BE2C (cell line): Measurements from ENCODE around the gene DAG1.

Experiments used
- DNase-seq: peaks from one replicate; pipeline ENCODE4 v3.0.0-alpha.2; 2020
- H3K27me3 ChIP-seq: fragments of 250-450 bp; sonication (Bioruptor Pico); 2 replicates; pipeline ENCODE4 v1.5.1; 2020; ENCODE audit warnings: mild to moderate bottlenecking
- H3K36me3 ChIP-seq: fragments of 250-450 bp; sonication (Bioruptor Pico); 2 replicates; pipeline ENCODE4 v1.5.1; 2020; ENCODE audit warnings: mild to moderate bottlenecking
- H3K4me1 ChIP-seq: fragments of 250-450 bp; sonication (Bioruptor Pico); 2 replicates; pipeline ENCODE4 v1.5.1; 2020
- H3K4me3 ChIP-seq: 2 replicates; pipeline ENCODE4 v1.5.1; 2011; ENCODE audit warnings: low read depth, low read length
- H3K9me3 ChIP-seq: fragments of 250-450 bp; sonication (Bioruptor Pico); 2 replicates; pipeline ENCODE4 v1.5.1; 2020
- TF ChIP-seq, protein P1 (sequence below): IDR thresholded peaks from 2 replicates; pipeline ENCODE4 v1.5.1; 2012; ENCODE audit warnings: mild to moderate bottlenecking, low read depth, low read length

DAG1 gene

GRCh38 chr3:49428752-49429080 lies 41.4 kb upstream of the DAG1 start:
- DNase-seq: no peak
- peak overlapping the region; percentile 63 for H3K4me3 ChIP-seq
- TF ChIP-seq, protein P1, sequence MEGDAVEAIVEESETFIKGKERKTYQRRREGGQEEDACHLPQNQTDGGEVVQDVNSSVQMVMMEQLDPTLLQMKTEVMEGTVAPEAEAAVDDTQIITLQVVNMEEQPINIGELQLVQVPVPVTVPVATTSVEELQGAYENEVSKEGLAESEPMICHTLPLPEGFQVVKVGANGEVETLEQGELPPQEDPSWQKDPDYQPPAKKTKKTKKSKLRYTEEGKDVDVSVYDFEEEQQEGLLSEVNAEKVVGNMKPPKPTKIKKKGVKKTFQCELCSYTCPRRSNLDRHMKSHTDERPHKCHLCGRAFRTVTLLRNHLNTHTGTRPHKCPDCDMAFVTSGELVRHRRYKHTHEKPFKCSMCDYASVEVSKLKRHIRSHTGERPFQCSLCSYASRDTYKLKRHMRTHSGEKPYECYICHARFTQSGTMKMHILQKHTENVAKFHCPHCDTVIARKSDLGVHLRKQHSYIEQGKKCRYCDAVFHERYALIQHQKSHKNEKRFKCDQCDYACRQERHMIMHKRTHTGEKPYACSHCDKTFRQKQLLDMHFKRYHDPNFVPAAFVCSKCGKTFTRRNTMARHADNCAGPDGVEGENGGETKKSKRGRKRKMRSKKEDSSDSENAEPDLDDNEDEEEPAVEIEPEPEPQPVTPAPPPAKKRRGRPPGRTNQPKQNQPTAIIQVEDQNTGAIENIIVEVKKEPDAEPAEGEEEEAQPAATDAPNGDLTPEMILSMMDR: no peak

GRCh38 chr3:49434731-49435130 lies 35.3 kb upstream of the DAG1 start:
- Histone ChIP-seq H3K9me3 (no peaks in the 10 kb centered on the region), H3K4me1 (no peaks in the 10 kb centered on the region), H3K4me3 (no peak overlapping the region), H3K36me3 (no peaks in the 10 kb centered on the region), H3K27me3 (no peaks in the 10 kb centered on the region)
- DNase-seq: no peak
- TF ChIP-seq, protein P1: no peak

More at GRCh38 chr3:49428752-49429080, 41.4 kb upstream of the DAG1 start:
- no peaks in the 10 kb centered on the region for H3K27me3 ChIP-seq
- no peaks in the 10 kb centered on the region for H3K36me3 ChIP-seq
- H3K4me1 ChIP-seq: no peaks in the 10 kb centered on the region
- H3K9me3 ChIP-seq: no peaks in the 10 kb centered on the region

DNA sequence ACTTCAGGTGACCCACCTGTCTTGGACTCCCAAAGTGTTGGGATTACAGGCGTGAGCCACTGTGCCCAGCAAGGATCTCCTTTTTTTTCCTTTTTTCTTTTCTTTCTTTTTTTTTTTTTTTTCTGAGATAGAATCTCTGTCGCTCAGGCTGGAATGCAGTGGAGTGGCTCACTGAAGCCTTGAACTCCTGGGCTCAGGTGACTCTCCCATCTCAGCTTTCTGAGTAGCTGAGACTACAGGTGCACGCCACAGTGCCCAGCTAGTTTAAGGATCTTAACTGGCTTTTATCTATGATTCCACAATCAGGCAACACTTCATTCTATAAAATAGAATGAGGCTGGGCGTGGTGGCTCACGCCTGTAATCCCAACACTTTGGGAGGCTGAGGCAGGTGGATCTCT lies 24.7 kb upstream of the DAG1 start:
- Histone ChIP-seq H3K36me3 (no peaks in the 10 kb centered on the region), H3K27me3 (no peaks in the 10 kb centered on the region), H3K4me1 (no peaks in the 10 kb centered on the region), H3K9me3 (no peaks in the 10 kb centered on the region), H3K4me3 (no peak overlapping the region)
- TF ChIP-seq, protein P1: no peak
- DNase-seq: no peak

DNA sequence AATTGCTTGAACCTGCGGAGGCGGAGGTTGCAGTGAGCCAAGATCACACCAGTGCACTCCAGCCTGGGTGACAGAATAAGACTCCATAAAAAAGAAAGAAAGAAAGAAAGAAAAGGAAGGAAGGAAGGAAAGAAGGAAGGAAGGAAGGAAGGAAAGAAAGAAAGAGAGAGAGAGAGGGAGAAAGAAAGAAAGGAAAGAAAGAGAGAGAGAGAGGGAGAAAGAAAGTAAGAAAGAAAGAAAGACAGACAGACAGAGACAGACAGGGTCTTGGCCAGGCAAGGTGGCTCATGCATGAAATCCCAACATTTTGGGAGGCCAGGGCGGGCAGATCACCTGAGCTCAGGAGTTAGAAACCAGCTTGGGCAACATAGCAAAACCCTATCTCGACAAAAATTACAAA lies 16.4 kb upstream of the DAG1 start:
- no peak for DNase-seq
- Histone ChIP-seq H3K9me3 (no peaks in the 10 kb centered on the region), H3K4me1 (peaks cover 5% of the 10 kb centered on the region; the same call in 1 of the 2 replicates), H3K27me3 (no peaks in the 10 kb centered on the region), H3K36me3 (no peaks in the 10 kb centered on the region), H3K4me3 (no peak overlapping the region)
- TF ChIP-seq, protein P1: no peak

DNA sequence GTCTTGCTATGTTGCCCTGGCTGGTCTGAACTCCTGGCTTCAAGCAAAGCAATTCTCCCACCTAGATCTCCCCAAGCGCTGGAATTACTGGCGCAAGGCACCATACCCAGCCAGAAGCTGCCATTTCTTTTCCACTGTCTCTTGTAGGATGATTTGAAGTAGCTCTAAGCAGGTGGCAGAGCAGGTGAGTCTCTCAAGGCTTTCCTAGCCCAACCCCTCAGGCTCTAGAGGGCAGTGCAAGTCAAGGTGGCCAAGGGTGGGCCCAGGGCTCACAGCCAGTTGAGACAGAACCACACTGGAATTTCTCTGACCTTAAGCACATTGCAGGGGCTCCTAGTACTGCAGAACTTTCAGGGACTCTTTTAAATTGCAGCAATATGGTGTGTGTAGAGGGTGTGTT lies 15.6 kb upstream of the DAG1 start:
- Histone ChIP-seq H3K27me3 (no peaks in the 10 kb centered on the region), H3K9me3 (no peaks in the 10 kb centered on the region), H3K36me3 (no peaks in the 10 kb centered on the region), H3K4me3 (no peak overlapping the region), H3K4me1 (peaks cover 5% of the 10 kb centered on the region; the same call in 1 of the 2 replicates)
- DNase-seq: peak; percentile 31
- TF ChIP-seq, protein P1: peak; percentile 41

DNA sequence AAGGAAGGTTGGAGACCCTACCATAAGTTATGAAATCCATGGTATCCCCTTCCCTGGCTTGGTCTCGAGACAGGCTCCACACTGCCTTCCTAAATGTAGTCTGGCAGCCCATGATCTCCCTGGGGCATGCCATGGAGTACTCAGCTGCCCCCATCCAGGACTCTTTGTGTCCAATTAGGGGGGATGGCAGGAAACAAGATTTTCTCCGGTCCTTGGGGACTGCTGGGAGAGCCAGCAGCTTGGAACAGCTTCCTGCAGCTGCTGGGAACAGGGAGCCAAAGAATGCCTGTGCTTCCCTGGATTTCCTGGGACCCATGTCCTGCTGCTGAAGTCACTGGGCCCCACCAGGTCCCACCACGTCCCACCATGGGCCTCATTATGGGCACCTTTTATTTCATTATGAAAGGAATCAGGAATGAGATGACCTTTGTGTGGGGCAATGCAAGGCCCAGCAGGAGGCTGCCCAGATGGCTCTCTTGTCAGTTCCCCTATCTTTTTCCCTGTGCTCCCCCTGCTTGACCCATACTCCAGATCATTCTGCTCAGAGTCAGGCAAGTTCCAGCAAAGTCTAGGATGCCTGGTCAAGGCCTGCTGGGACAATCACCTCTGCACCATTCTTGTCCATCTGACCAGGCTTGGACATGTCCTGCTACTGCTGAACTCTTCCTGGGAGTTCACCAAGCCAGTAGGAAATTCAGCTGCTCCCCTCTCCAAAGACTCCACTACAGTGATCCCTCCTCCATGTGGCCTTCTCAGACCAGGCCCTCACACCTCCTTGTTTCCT lies 15.0 kb upstream of the DAG1 start:
- peak; percentile 72 for DNase-seq
- H3K4me1 ChIP-seq: peaks cover 5% of the 10 kb centered on the region; the same call in 1 of the 2 replicates
- TF ChIP-seq, protein P1: no peak
- H3K27me3 ChIP-seq: no peaks in the 10 kb centered on the region
- no peak overlapping the region for H3K4me3 ChIP-seq
- H3K36me3 ChIP-seq: no peaks in the 10 kb centered on the region
- H3K9me3 ChIP-seq: no peaks in the 10 kb centered on the region
